Choroid plexus epithelial cell (primary cell): Measurements from ENCODE around the gene CACNA1E.

ENCODE experiments used
- DNase-seq: peaks from one replicate; pipeline ENCODE4 v3.0.0-alpha.2; 2010; ENCODE audit warnings: low read depth
- H3K4me3 ChIP-seq: 2 replicates; pipeline ENCODE4 v1.5.1; 2011; ENCODE audit warnings: low read depth, mild to moderate bottlenecking, control low read depth, low read length, moderate library complexity
- CTCF ChIP-seq: conservative IDR thresholded peaks from 2 replicates; pipeline ENCODE4 v1.5.1; 2011; ENCODE audit warnings: low read depth, mild to moderate bottlenecking, control low read depth, inconsistent platforms, low read length, moderate library complexity

The CACNA1E gene

GRCh38 chr1:181490740-181491712, 7.7 kb downstream of the CACNA1E start:
- no peak overlapping the region for H3K4me3 ChIP-seq
- TF ChIP-seq CTCF: no peak
- no peak for DNase-seq

DNA sequence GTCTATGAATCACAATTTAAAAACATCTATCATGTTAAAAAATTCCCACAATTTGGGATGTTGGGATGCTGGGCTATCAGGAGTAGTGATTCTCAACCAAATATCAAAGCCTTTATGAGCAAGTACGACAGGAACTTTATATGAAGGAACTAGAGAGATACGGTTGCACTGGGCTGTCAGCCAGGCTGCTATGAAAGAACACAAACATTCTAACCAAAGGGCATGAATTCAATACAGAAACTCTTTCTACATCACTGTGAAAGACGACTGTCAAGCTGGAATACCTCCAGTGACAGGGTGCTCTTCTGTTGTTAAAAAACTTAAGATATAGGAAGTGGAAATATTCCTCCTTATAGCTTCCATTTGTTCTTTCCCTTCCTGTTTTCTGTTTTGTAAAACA, 9.8 kb downstream of the CACNA1E start:
- no peak overlapping the region for H3K4me3 ChIP-seq
- TF ChIP-seq CTCF: no peak
- DNase-seq: no peak

DNA sequence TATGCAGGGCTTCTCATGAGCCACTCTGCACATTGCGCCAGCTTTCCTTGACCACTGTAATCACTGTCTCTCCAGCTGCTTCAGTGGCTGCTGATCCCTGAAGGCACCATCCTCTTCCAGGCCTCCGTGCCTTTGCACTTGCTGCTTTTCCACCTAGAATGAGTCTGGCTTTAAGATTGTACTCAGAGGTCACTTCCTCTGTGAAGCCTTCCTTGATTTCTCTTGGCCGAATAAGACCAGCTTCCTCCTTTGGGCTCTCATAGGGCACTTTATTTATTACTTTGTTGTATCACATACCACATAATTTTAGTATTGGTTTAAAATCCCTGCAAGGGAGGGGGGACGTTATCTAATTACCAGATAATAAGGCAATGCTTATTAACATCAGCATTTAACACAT, 10.6 kb downstream of the CACNA1E start:
- no peak overlapping the region for H3K4me3 ChIP-seq
- no peak for TF ChIP-seq CTCF
- DNase-seq: no peak

- DNase-seq: no peak
- no peak overlapping the region for H3K4me3 ChIP-seq
Observed at GRCh38 chr1:181496759-181497158, 13.4 kb downstream of the CACNA1E start.

DNA sequence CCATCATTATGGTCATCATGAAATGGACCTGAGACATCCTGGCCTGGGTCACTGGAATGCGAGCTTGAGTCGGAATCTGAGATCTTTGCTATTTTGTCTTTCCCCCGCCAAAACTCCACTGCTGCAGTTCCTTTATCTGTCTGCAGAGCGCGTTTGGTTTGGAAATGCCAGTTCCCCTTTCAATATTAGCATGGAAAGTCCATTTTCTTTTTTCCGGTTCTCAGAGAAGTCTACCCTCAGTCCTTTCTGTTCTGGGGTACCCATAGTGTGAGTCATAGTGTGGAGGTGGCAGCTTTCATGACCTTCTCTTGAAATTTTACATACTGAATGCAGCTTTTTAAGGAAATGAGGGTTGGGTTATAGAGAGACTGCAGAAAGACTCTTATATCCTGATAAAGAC, 14.6 kb downstream of the CACNA1E start:
- H3K4me3 ChIP-seq: no peak overlapping the region
- no peak for TF ChIP-seq CTCF
- no peak for DNase-seq

More at GRCh38 chr1:181496759-181497158, 13.4 kb downstream of the CACNA1E start:
- TF ChIP-seq CTCF: no peak

DNA sequence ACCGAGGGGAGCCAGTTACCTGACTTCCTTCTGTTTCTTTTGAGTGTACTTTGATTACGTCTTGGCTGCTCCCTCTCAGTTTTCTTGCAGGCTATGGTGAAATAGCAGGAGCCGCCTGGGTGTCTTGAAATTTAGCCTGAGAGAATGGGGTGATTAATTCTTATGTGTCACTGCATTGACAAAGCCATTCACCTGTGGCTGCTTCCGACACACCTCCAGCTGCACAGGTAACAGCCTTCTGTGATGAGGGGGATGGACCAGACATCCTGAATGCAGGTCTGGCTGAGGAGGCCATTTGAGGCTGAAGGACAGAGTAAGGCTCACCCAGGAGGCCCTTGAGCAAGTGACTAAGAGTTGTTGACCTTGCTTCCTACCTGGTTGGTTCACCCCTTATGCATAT, 16.5 kb downstream of the CACNA1E start:
- no peak overlapping the region for H3K4me3 ChIP-seq
- TF ChIP-seq CTCF: no peak
- no peak for DNase-seq

- TF ChIP-seq CTCF: no peak
- DNase-seq: no peak
- H3K4me3 ChIP-seq: no peak overlapping the region
Observed at GRCh38 chr1:181500636-181501035, 17.3 kb downstream of the CACNA1E start.
